GM10248 (cell line): Measurements from ENCODE around the gene NELFB.
"Not testable (repeated sequence)": the region's sequence is repeated elsewhere in the genome, so short reads cannot be mapped to it uniquely, and the experiment has no call there.

Experiments
- CTCF ChIA-PET: fragments of 300-600 bp; sonication (Branson Sonifier 250); formaldehyde crosslinking; extraction: SDS; loops from one replicate; lab custom pipeline; 2021; ENCODE audit warnings: antibody characterized with exemption; lab: Yijun Ruan, JAX
- POLR2A ChIA-PET: fragments of 350-650 bp; sonication (Branson Sonifier 250); formaldehyde crosslinking; extraction: SDS; loops from one replicate; lab custom pipeline; 2020; ENCODE audit warnings: antibody characterized with exemption; lab: Yijun Ruan, JAX
- DNase-seq: peaks from one replicate; pipeline ENCODE4 v3.0.0; 2012; ENCODE audit errors: extremely low spot score
- CTCF ChIP-seq: IDR thresholded peaks from 2 replicates; pipeline ENCODE4 v1.5.1; 2012; ENCODE audit warnings: mild to moderate bottlenecking, low read depth; ENCODE audit errors: extremely low read depth, missing control alignments, control extremely low read depth

The NELFB gene

GRCh38 chr9:137236936-137237421 is 18.1 kb upstream of the NELFB start:
- ChIA-PET CTCF (interaction anchor here (0.6 to 8.0 kb wide), 69 partner anchors 8 to 495 kb away, joined by 3 to 92 read pairs (median 6); partner anchors contain the start of genes ANAPC2, CYSRT1, DPP7 and LRRC26), POLR2A (interaction anchor here (0.9 to 1.4 kb wide), 4 partner anchors 9 to 36 kb away, joined by 3 to 6 read pairs (median 4); partner anchors contain the start of gene TPRN)
- DNase-seq, result no peak
- no peak for TF ChIP-seq CTCF

GRCh38 chr9:137237759-137238726 is 17.1 kb upstream of the NELFB start:
- no peak for TF ChIP-seq CTCF
- CTCF ChIA-PET, result interaction anchor here (1.0 to 8.0 kb wide), 29 partner anchors 7 to 496 kb away, joined by 3 to 92 read pairs (median 10); partner anchors contain the start of genes ANAPC2, CYSRT1, MAN1B1 and NELFB
- no peak for DNase-seq
- POLR2A ChIA-PET, result interaction anchor here (1.4 kb wide), 1 partner anchor 16 kb away, joined by 3 read pairs; no protein-coding TSS in a partner anchor

GRCh38 chr9:137239541-137240200 is 15.5 kb upstream of the NELFB start:
- ChIA-PET CTCF (interaction anchor here (0.8 to 8.0 kb wide), 9 partner anchors 15 to 303 kb away, joined by 3 to 92 read pairs (median 3); partner anchors contain the start of genes CYSRT1, EXD3, LRRC26 and NOXA1), POLR2A (interaction anchor here (0.5 to 6.8 kb wide), 11 partner anchors 8 to 171 kb away, joined by 3 to 124 read pairs (median 9); partner anchors contain the start of genes CYSRT1, MAN1B1, NELFB and NRARP)
- not testable (repeated sequence) for DNase-seq

- POLR2A ChIA-PET, result interaction anchor here (0.5 to 6.8 kb wide), 43 partner anchors 9 to 293 kb away, joined by 3 to 124 read pairs (median 5); partner anchors contain the start of genes ANAPC2, CYSRT1, EXD3 and MAN1B1
- peak; percentile 66 for DNase-seq
- peak; percentile 26 for TF ChIP-seq CTCF
- CTCF ChIA-PET, result interaction anchor here (0.8 to 8.0 kb wide), 11 partner anchors 10 to 304 kb away, joined by 3 to 92 read pairs (median 4); partner anchors contain the start of genes CYSRT1, EXD3, LRRC26 and NELFB
Measured at GRCh38 chr9:137240318-137240840, 14.7 kb upstream of the NELFB start.

GRCh38 chr9:137240841-137241489 is 14.2 kb upstream of the NELFB start, which contains the start of gene TUBB4B:
TSS of gene TUBB4B (plus strand) at chr9:137241287. CDS start at chr9:137241361, 74 bp downstream.
- DNase-seq, result peak; percentile 99
- ChIA-PET POLR2A (interaction anchor here (0.5 to 6.8 kb wide), 41 partner anchors 9 to 293 kb away, joined by 3 to 124 read pairs (median 5); partner anchors contain the start of genes ANAPC2, CYSRT1, EXD3 and MAN1B1), CTCF (interaction anchor here (0.8 to 8.0 kb wide), 10 partner anchors 11 to 212 kb away, joined by 3 to 92 read pairs (median 4); partner anchors contain the start of genes CYSRT1, EXD3, LRRC26 and NELFB)
- no peak for TF ChIP-seq CTCF
